Fibroblast of skin of abdomen (primary cell): ENCODE results near the gene CCDC6.
"Not testable (repeated sequence)": the region's sequence is repeated elsewhere in the genome, so short reads cannot be mapped to it uniquely, and the experiment has no call there.

Source experiments
- DNase-seq: peaks from one replicate; pipeline ENCODE4 v3.0.0-alpha.2; 2013

CCDC6 gene

DNA sequence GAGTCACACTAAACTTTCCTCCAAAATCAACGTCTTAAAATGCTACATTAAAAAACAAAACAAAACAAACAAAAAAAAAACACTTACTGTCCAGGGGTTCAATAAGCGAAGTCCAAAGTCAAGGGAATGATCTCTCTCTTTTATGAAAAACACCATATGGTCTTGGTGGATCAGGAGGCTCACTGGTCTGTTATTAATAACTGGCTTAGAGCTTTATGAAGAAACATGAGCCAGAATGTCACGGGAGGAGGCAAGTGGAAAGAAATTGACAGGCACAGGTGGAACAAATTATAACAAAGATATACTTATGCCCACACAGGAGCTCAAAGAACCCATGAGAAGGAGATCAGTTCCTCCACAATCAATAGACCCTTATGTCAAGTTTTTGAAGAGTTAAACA is 153.1 kb downstream of the CCDC6 start, which contains the start of gene MRLN:
Gene MRLN, minus strand, starts transcription at position 189 of the 400 bp plus-strand sequence.
- DNase-seq, result no peak

GRCh38 chr10:59752278-59752940 is 153.9 kb downstream of the CCDC6 start:
- no peak for DNase-seq

GRCh38 chr10:59750155-59750945 is 156.0 kb downstream of the CCDC6 start:
- DNase-seq, result no peak

GRCh38 chr10:59748834-59749233 is 157.5 kb downstream of the CCDC6 start:
- DNase-seq, result no peak

GRCh38 chr10:59745163-59745650 is 161.1 kb downstream of the CCDC6 start:
- no peak for DNase-seq

DNA sequence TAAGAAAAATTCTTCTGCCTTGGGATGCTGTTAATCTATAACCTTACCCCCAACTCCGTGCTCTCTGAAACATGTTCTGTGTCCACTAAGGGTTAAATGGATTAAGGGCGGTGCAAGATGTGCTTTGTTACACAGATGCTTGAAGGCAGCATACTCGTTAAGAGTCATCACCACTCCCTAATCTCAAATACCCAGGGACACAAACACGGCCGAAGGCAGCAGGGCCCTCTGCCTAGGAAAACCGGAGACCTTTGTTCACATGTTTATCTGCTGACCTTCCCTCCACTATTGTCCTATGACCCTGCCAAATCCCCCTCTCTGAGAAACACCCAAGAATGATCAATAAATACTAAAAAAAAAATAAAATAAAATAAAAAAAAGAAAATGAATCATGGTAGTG is 161.6 kb downstream of the CCDC6 start:
- not testable (repeated sequence) for DNase-seq

- DNase-seq, result not testable (repeated sequence)
Measured at GRCh38 chr10:59744156-59744555, 162.2 kb downstream of the CCDC6 start.

GRCh38 chr10:59741583-59741982 is 164.8 kb downstream of the CCDC6 start:
- DNase-seq, result no peak

DNA sequence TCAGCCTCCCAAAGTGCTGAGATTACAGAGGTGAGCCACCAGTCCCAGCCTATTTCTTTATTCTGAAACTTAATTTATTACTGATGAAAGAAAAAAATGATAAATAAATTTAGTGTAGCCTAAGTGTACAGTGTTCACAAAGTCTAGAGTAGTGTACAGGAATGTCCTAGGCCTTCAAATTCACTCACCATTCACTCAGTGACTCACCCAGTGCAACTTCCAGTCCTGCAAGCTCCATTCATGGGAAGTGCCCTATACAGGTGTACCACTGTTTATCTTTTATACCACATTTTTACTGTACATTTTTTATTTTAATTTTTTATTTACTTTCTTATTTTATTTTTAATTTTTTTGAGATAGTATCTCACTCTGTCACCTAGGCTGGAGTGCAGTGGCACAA is 165.3 kb downstream of the CCDC6 start:
- no peak for DNase-seq
